HL-60 (cell line): ENCODE measurements around the gene SS18.

Experiments used
- DNase-seq, 2 experiments: peaks; one replicate each; pipeline ENCODE4 v3.0.0-alpha.2; 2010 to 2020; ENCODE audit warnings: low read depth in 1 of 2, low spot score in 1 of 2
- H3K27ac ChIP-seq: fragments of 250-450 bp; sonication (Bioruptor Pico); replicated peaks from 2 replicates; pipeline ENCODE4 v1.5.1; 2020; ENCODE audit warnings: mild to moderate bottlenecking, moderate library complexity
- H3K27me3 ChIP-seq: fragments of 250-450 bp; sonication (Bioruptor Pico); 2 replicates; pipeline ENCODE4 v1.5.1; 2021; ENCODE audit warnings: mild to moderate bottlenecking, moderate library complexity; ENCODE audit not compliant: insufficient read depth, poor library complexity, severe bottlenecking
- H3K4me3 ChIP-seq: replicated peaks from 2 replicates; pipeline ENCODE4 v1.5.1; 2011; ENCODE audit warnings: mild to moderate bottlenecking, control low read depth, low read length; ENCODE audit not compliant: insufficient read depth
- GABPA ChIP-seq: IDR thresholded peaks from 2 replicates; pipeline ENCODE4 v1.6.1; 2012; ENCODE audit warnings: low read depth
- POLR2AphosphoS5 ChIP-seq: IDR thresholded peaks from 2 replicates; pipeline ENCODE4 v1.6.1; 2012; ENCODE audit warnings: low read depth
- SPI1 ChIP-seq: IDR thresholded peaks from 2 replicates; pipeline ENCODE4 v1.6.1; 2012; ENCODE audit warnings: low read depth, mild to moderate bottlenecking, borderline replicate concordance
- TF ChIP-seq, protein P1 (sequence below): IDR thresholded peaks from 2 replicates; pipeline ENCODE4 v1.6.1; 2012; ENCODE audit warnings: low read depth; ENCODE audit not compliant: insufficient replicate concordance
- TF ChIP-seq, protein P2 (sequence below): IDR thresholded peaks from one replicate; pipeline ENCODE4 v1.5.1; 2011; ENCODE audit warnings: low read length, control low read depth, inconsistent platforms; ENCODE audit not compliant: insufficient read depth

SS18 gene

DNA sequence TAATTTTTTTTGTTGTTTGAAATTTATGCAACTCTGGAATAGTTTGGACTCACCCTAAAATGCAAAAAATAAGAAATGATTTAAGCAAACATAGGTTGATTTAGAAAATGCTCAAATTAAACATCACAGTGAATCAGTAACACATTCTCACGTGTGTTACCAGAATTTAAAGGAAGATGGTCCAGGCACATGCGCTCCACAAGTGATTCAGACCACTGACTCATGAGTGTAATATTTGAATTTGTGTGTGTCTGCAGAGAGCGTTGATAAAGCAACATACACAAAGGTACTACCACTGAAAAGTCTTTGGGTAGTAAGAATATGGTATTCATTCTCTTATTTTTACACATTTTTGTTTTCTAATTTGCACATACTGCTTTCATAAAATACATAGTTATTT, 7.9 kb downstream of the SS18 start:
- no peaks in the 10 kb centered on the region for H3K27me3 ChIP-seq
- TF ChIP-seq, protein P1, sequence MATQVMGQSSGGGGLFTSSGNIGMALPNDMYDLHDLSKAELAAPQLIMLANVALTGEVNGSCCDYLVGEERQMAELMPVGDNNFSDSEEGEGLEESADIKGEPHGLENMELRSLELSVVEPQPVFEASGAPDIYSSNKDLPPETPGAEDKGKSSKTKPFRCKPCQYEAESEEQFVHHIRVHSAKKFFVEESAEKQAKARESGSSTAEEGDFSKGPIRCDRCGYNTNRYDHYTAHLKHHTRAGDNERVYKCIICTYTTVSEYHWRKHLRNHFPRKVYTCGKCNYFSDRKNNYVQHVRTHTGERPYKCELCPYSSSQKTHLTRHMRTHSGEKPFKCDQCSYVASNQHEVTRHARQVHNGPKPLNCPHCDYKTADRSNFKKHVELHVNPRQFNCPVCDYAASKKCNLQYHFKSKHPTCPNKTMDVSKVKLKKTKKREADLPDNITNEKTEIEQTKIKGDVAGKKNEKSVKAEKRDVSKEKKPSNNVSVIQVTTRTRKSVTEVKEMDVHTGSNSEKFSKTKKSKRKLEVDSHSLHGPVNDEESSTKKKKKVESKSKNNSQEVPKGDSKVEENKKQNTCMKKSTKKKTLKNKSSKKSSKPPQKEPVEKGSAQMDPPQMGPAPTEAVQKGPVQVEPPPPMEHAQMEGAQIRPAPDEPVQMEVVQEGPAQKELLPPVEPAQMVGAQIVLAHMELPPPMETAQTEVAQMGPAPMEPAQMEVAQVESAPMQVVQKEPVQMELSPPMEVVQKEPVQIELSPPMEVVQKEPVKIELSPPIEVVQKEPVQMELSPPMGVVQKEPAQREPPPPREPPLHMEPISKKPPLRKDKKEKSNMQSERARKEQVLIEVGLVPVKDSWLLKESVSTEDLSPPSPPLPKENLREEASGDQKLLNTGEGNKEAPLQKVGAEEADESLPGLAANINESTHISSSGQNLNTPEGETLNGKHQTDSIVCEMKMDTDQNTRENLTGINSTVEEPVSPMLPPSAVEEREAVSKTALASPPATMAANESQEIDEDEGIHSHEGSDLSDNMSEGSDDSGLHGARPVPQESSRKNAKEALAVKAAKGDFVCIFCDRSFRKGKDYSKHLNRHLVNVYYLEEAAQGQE: no peak
- TF ChIP-seq, protein P2, sequence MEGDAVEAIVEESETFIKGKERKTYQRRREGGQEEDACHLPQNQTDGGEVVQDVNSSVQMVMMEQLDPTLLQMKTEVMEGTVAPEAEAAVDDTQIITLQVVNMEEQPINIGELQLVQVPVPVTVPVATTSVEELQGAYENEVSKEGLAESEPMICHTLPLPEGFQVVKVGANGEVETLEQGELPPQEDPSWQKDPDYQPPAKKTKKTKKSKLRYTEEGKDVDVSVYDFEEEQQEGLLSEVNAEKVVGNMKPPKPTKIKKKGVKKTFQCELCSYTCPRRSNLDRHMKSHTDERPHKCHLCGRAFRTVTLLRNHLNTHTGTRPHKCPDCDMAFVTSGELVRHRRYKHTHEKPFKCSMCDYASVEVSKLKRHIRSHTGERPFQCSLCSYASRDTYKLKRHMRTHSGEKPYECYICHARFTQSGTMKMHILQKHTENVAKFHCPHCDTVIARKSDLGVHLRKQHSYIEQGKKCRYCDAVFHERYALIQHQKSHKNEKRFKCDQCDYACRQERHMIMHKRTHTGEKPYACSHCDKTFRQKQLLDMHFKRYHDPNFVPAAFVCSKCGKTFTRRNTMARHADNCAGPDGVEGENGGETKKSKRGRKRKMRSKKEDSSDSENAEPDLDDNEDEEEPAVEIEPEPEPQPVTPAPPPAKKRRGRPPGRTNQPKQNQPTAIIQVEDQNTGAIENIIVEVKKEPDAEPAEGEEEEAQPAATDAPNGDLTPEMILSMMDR: no peak
- TF ChIP-seq POLR2AphosphoS5: no peak
- no peak for TF ChIP-seq GABPA
- TF ChIP-seq SPI1: no peak
- DNase-seq: no peak
- H3K27ac ChIP-seq: no peak overlapping the region
- no peak overlapping the region for H3K4me3 ChIP-seq

- no peak for TF ChIP-seq SPI1
- TF ChIP-seq, protein P1: no peak
- no peak for TF ChIP-seq POLR2AphosphoS5
- TF ChIP-seq, protein P2: no peak
- TF ChIP-seq GABPA: no peak
- no peak overlapping the region for H3K27ac ChIP-seq
- no peak for DNase-seq
Measured at GRCh38 chr18:26074246-26074645, 16.2 kb downstream of the SS18 start.

GRCh38 chr18:26073758-26074157, 16.7 kb downstream of the SS18 start:
- H3K27ac ChIP-seq: no peak overlapping the region
- DNase-seq: no peak
- H3K4me3 ChIP-seq: no peak overlapping the region
- no peaks in the 10 kb centered on the region for H3K27me3 ChIP-seq
- TF ChIP-seq POLR2AphosphoS5 (no peak), GABPA (no peak), SPI1 (no peak)
- TF ChIP-seq, protein P2: no peak
- TF ChIP-seq, protein P1: no peak

More at GRCh38 chr18:26074246-26074645, 16.2 kb downstream of the SS18 start:
- no peak overlapping the region for H3K4me3 ChIP-seq
- no peaks in the 10 kb centered on the region for H3K27me3 ChIP-seq
